Transverse colon (tissue), 3 donors: ENCODE data around the gene HSD11B2.

Experiments used
- POLR2A ChIP-seq: fragments of 450-650 bp; IDR thresholded peaks from one replicate; pipeline ENCODE4 v1.6.1; 2016; ENCODE audit warnings: antibody characterized with exemption, mild to moderate bottlenecking, moderate library complexity
- TF ChIP-seq, protein P1 (sequence below), 5 experiments: fragments of 200-600 bp in 3 of 5; fragments of 450-650 bp in 2 of 5; sonication (generic) in 3 of 5; IDR thresholded peaks; 1 replicate in 2 of 5; 2 replicates in 3 of 5; pipeline ENCODE4 v1.5.1; 2016 to 2017; ENCODE audit warnings: antibody characterized with exemption in 5 of 5, inconsistent platforms in 3 of 5, mild to moderate bottlenecking in 2 of 5, moderate library complexity in 1 of 5

GRCh38 chr16:67474551-67475455, 43.9 kb downstream of the HSD11B2 start:
- TF ChIP-seq, protein P1, sequence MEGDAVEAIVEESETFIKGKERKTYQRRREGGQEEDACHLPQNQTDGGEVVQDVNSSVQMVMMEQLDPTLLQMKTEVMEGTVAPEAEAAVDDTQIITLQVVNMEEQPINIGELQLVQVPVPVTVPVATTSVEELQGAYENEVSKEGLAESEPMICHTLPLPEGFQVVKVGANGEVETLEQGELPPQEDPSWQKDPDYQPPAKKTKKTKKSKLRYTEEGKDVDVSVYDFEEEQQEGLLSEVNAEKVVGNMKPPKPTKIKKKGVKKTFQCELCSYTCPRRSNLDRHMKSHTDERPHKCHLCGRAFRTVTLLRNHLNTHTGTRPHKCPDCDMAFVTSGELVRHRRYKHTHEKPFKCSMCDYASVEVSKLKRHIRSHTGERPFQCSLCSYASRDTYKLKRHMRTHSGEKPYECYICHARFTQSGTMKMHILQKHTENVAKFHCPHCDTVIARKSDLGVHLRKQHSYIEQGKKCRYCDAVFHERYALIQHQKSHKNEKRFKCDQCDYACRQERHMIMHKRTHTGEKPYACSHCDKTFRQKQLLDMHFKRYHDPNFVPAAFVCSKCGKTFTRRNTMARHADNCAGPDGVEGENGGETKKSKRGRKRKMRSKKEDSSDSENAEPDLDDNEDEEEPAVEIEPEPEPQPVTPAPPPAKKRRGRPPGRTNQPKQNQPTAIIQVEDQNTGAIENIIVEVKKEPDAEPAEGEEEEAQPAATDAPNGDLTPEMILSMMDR (IDR thresholded peaks at IDR 0.05), result no peak
- no peak for TF ChIP-seq POLR2A
